Measurements from ENCODE around the gene RIT1. TPM values are rescaled to one million over a fixed set of nuclear protein-coding genes. Genes with fewer than 3 reads are reported as not detected.

Gene RIT1
- total RNA-seq, 1 experiment from 2014 or later, result 21.9 TPM

DNA sequence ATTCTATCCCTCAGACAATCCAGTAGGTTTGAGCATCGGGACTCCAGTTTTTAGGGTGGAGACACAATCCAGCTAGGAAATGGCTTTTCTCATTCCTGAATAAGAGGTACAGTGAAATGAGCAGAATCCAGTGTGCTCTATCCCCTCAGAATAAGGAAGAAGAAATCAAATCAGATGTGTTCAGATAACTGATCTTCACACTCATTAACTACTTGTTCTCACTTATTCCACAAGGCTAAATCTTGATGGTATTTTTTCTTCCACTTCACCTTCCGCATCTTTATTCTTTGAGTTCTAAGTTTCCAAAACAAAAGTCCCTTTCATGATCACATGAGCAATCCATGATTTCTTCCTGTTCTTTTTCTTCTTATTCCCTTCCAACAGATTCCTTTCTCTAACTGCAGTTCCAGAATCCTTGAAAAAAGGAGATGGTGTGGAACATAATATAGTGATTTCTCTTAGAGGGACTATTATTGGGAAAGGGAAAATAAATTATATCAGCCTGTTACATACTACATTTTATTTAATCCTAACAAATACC lies 50.1 kb downstream of the RIT1 start:
- no peak overlapping the region for H3K4me3 ChIP-seq (ENCODE audit: low read depth, low read length)
- H3K27me3 ChIP-seq (replicated peaks; ENCODE audit: control insufficient read depth, insufficient read depth, low read length), result no peaks in the 10 kb centered on the region
- peaks cover 8% of the 10 kb centered on the region for H3K36me3 Mint-ChIP-seq (ENCODE audit: insufficient read depth, unreplicated experiment)
- POLR2A ChIA-PET, result no interaction called here
- CTCF ChIA-PET, result no interaction called here
- intact Hi-C loops (cut with micrococcal nuclease; ENCODE audit: unreplicated experiment), result no loop called here
- H3K4me1 Mint-ChIP-seq (ENCODE audit: low read depth, unreplicated experiment), result peaks cover 4% of the 10 kb centered on the region
- no peak overlapping the region for H3K4me3 Mint-ChIP-seq (ENCODE audit: unreplicated experiment)
- TF ChIP-seq, protein P1, sequence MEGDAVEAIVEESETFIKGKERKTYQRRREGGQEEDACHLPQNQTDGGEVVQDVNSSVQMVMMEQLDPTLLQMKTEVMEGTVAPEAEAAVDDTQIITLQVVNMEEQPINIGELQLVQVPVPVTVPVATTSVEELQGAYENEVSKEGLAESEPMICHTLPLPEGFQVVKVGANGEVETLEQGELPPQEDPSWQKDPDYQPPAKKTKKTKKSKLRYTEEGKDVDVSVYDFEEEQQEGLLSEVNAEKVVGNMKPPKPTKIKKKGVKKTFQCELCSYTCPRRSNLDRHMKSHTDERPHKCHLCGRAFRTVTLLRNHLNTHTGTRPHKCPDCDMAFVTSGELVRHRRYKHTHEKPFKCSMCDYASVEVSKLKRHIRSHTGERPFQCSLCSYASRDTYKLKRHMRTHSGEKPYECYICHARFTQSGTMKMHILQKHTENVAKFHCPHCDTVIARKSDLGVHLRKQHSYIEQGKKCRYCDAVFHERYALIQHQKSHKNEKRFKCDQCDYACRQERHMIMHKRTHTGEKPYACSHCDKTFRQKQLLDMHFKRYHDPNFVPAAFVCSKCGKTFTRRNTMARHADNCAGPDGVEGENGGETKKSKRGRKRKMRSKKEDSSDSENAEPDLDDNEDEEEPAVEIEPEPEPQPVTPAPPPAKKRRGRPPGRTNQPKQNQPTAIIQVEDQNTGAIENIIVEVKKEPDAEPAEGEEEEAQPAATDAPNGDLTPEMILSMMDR (IDR thresholded peaks at IDR 0.05; ENCODE audit: insufficient read depth in 1 of 2, low read depth in 1 of 2, low read length in 1 of 2, severe bottlenecking in 1 of 2, unreplicated experiment in 1 of 2), result no peak
- H3K4me1 ChIP-seq, result peaks cover 6% of the 10 kb centered on the region
- no peak for DNase-seq
- BruUV-seq (replicated peaks), result no TSS peak
- H3K9me3 Mint-ChIP-seq (ENCODE audit: unreplicated experiment), result no peaks in the 10 kb centered on the region
- H3K27me3 Mint-ChIP-seq (ENCODE audit: insufficient read depth, unreplicated experiment), result peaks cover 5% of the 10 kb centered on the region
- H3K36me3 ChIP-seq (ENCODE audit: control insufficient read depth, insufficient read depth, low read length), result no peaks in the 10 kb centered on the region
- H3K9me3 ChIP-seq, result no peaks in the 10 kb centered on the region
- no peak overlapping the region for H3K27ac Mint-ChIP-seq (ENCODE audit: unreplicated experiment)

DNA sequence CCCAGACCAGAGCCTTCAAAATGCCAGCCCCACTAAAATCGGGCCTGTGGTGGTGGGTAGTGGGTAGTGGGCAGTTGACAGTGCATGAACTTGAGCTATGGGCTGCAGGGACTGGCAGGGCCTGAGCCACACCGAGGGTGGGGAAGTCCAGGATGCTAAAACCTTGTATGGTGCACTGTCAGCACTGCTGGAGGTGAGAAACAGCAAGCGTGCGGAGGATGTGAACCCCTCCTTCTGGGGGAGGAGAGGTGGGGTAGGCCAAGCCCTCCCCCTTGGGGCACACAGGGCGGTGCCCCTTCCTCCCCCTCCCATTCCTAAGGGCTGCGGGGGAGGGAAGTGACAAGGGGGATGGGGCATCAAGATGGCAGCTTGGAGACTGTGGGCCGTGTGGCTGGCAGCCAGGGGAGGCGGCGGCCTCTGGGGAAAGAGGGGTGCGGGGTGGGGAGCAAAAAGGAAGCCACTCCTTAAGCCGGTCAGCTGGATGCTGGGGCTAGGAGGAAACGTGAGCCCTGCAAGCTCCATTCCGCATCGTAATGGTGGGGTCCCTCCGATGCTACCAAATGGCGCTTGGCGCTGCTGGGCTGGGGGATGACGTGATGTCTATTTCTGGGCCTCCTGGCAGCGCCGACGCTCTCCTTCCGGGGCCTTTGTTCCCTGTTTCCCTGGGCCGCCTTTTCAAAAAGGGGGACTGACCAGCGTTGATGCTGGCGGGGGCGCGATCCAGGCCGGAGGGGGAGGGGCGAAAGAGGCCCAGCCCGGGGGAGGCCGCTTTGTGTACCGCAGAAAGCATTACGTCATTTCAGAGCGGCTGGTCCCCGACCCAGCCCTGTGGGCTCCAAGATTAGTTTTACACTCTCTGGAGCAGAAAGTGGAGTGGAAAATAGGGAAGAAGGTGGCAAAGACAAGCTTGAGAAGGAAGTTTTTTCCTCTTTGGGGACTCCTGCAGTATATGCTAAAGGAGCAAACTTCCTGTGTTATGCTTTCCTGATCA lies 51.0 kb downstream of the RIT1 start:
- BruUV-seq (replicated peaks), result no TSS peak
- Mint-ChIP-seq H3K27ac (ENCODE audit: unreplicated experiment) (no peak overlapping the region), H3K9me3 (ENCODE audit: unreplicated experiment) (no peaks in the 10 kb centered on the region), H3K4me1 (ENCODE audit: low read depth, unreplicated experiment) (peaks cover 6% of the 10 kb centered on the region), H3K4me3 (ENCODE audit: unreplicated experiment) (no peak overlapping the region), H3K27me3 (ENCODE audit: insufficient read depth, unreplicated experiment) (peaks cover 5% of the 10 kb centered on the region), H3K36me3 (ENCODE audit: insufficient read depth, unreplicated experiment) (peaks cover 13% of the 10 kb centered on the region)
- Histone ChIP-seq H3K4me1 (peaks cover 6% of the 10 kb centered on the region), H3K27me3 (replicated peaks; ENCODE audit: control insufficient read depth, insufficient read depth, low read length) (no peaks in the 10 kb centered on the region), H3K36me3 (ENCODE audit: control insufficient read depth, insufficient read depth, low read length) (no peaks in the 10 kb centered on the region), H3K4me3 (ENCODE audit: low read depth, low read length) (no peak overlapping the region), H3K9me3 (no peaks in the 10 kb centered on the region)
- POLR2A ChIA-PET, result interaction anchor here (0.5 to 0.6 kb wide), 2 partner anchors 353 to 587 kb away, joined by 3 to 10 read pairs; partner anchors contain the start of genes CLK2 and PMF1
- CTCF ChIA-PET, result no interaction called here
- TF ChIP-seq, protein P1 (IDR thresholded peaks at IDR 0.05; ENCODE audit: insufficient read depth in 1 of 2, low read depth in 1 of 2, low read length in 1 of 2, severe bottlenecking in 1 of 2, unreplicated experiment in 1 of 2), result no peak
- no peak for DNase-seq
- intact Hi-C loops (cut with micrococcal nuclease; ENCODE audit: unreplicated experiment), result loop anchor here (10.0 kb wide), 1 partner anchor 55 kb away; the partner anchor contains the start of gene RIT1

DNA sequence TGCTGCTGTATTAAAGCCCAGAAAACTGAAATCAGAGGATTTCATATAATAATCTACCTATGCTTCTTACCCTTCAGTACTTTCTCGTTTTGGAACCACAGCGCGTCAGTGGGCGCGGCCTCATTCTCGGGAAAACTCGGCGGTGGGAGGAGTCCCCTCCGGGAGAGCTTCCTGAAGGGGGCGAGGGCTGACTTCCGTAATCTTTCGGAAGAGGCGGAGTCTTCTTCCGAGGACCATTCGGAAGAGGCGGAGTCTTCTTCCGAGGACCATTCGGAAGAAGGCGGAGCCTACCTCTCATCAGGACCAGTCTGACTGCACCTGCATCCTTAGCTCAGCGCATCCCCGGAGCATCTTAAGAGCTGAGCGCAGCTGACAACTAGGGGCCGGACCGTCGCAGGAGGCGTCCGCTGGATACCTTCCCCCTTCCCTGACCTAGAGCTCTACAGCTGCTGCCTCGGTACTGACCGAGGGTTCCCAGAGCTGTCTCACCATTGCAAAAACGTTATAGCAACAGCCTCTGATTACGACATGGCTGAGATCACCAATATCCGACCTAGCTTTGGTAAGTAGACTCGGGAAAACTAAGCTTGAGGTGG lies 51.8 kb downstream of the RIT1 start, which contains the start of gene SYT11:
TSS of gene SYT11 (plus strand) at position 334 of the 596 bp plus-strand sequence. CDS start at position 529, 195 bp downstream.
- intact Hi-C loops (cut with micrococcal nuclease; ENCODE audit: unreplicated experiment), result loop anchor here (10.0 kb wide), 1 partner anchor 55 kb away; the partner anchor contains the start of gene RIT1
- BruUV-seq (replicated peaks), result no TSS peak
- peak; percentile 94 for DNase-seq
- peaks cover 14% of the 10 kb centered on the region for H3K36me3 Mint-ChIP-seq (ENCODE audit: insufficient read depth, unreplicated experiment)
- H3K4me1 ChIP-seq, result peaks cover 6% of the 10 kb centered on the region
- TF ChIP-seq, protein P1 (IDR thresholded peaks at IDR 0.05; ENCODE audit: insufficient read depth in 1 of 2, low read depth in 1 of 2, low read length in 1 of 2, severe bottlenecking in 1 of 2, unreplicated experiment in 1 of 2), result no peak
- no peaks in the 10 kb centered on the region for H3K9me3 ChIP-seq
- no peaks in the 10 kb centered on the region for H3K9me3 Mint-ChIP-seq (ENCODE audit: unreplicated experiment)
- H3K27me3 Mint-ChIP-seq (ENCODE audit: insufficient read depth, unreplicated experiment), result peaks cover 5% of the 10 kb centered on the region
- peaks cover 6% of the 10 kb centered on the region for H3K4me1 Mint-ChIP-seq (ENCODE audit: low read depth, unreplicated experiment)
- ChIA-PET POLR2A (interaction anchor here (0.5 to 0.6 kb wide), 4 partner anchors 15 to 586 kb away, joined by 3 to 10 read pairs (median 3); partner anchors contain the start of genes ARHGEF2, CLK2 and PMF1), CTCF (interaction anchor here (0.6 kb wide), 1 partner anchor 486 kb away, joined by 4 read pairs; no protein-coding TSS in a partner anchor)
- H3K27ac Mint-ChIP-seq (ENCODE audit: unreplicated experiment), result peak within 1 kb of the TSS; percentile 40
- no peaks in the 10 kb centered on the region for H3K36me3 ChIP-seq (ENCODE audit: control insufficient read depth, insufficient read depth, low read length)
- H3K4me3 Mint-ChIP-seq (ENCODE audit: unreplicated experiment), result peak within 1 kb of the TSS; percentile 77
- H3K4me3 ChIP-seq (ENCODE audit: low read depth, low read length), result peak within 1 kb of the TSS; percentile 48
- no peaks in the 10 kb centered on the region for H3K27me3 ChIP-seq (replicated peaks; ENCODE audit: control insufficient read depth, insufficient read depth, low read length)
